GM10266 (cell line): ENCODE results near the gene S100A3.
A peak's percentile ranks its signal among the peaks of the same experiment; 100 is the strongest.
"Not testable (repeated sequence)": the region's sequence is repeated elsewhere in the genome, so short reads cannot be mapped to it uniquely, and the experiment has no call there.

Source experiments
- DNase-seq: peaks from one replicate; pipeline ENCODE4 v3.0.0; 2012; ENCODE audit errors: extremely low spot score
- TF ChIP-seq, protein P1 (sequence below): IDR thresholded peaks from 2 replicates; pipeline ENCODE4 v1.5.1; 2012; ENCODE audit warnings: mild to moderate bottlenecking, low read depth; ENCODE audit not compliant: control insufficient read depth, insufficient read depth; ENCODE audit errors: missing control alignments

Gene S100A3

DNA sequence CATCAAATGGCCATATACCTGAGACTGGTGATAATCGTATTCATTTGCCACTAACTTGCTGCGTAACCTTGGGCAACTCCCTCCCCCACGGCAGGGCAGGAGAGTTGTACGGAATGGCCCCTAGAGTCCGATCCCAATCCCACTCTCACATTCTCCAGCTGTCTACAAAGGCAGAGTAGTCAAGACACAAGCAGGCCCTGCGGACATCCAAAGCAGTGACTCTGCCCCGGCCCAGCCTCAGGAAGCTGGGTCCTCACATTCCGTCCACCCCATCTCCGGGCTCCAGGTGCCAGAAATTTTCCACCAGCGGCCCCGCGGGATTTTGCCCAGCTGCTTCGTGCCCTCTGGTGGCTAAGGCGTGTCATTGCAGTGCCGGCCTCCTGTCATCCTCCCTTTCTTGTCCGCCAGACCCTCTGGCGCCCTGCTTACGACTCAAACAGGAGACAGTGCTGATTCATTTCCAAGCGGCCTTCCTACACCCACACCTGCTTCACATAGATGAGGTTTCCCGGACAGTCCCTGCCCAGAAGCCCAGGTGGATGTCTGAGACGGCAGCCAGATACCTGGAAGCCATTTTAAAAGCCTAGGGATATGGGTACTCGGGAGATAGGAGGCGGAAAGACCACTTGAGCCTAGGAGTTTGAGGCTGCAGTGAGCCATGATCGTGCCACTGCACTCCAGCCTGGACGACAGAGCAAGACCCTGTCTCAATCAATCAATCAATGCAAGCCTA is 19.5 kb upstream of the S100A3 start:
- peak; percentile 86 for DNase-seq
- TF ChIP-seq, protein P1, sequence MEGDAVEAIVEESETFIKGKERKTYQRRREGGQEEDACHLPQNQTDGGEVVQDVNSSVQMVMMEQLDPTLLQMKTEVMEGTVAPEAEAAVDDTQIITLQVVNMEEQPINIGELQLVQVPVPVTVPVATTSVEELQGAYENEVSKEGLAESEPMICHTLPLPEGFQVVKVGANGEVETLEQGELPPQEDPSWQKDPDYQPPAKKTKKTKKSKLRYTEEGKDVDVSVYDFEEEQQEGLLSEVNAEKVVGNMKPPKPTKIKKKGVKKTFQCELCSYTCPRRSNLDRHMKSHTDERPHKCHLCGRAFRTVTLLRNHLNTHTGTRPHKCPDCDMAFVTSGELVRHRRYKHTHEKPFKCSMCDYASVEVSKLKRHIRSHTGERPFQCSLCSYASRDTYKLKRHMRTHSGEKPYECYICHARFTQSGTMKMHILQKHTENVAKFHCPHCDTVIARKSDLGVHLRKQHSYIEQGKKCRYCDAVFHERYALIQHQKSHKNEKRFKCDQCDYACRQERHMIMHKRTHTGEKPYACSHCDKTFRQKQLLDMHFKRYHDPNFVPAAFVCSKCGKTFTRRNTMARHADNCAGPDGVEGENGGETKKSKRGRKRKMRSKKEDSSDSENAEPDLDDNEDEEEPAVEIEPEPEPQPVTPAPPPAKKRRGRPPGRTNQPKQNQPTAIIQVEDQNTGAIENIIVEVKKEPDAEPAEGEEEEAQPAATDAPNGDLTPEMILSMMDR = peak; percentile 97

GRCh38 chr1:153567621-153568366 is 18.7 kb upstream of the S100A3 start:
- DNase-seq = no peak

DNA sequence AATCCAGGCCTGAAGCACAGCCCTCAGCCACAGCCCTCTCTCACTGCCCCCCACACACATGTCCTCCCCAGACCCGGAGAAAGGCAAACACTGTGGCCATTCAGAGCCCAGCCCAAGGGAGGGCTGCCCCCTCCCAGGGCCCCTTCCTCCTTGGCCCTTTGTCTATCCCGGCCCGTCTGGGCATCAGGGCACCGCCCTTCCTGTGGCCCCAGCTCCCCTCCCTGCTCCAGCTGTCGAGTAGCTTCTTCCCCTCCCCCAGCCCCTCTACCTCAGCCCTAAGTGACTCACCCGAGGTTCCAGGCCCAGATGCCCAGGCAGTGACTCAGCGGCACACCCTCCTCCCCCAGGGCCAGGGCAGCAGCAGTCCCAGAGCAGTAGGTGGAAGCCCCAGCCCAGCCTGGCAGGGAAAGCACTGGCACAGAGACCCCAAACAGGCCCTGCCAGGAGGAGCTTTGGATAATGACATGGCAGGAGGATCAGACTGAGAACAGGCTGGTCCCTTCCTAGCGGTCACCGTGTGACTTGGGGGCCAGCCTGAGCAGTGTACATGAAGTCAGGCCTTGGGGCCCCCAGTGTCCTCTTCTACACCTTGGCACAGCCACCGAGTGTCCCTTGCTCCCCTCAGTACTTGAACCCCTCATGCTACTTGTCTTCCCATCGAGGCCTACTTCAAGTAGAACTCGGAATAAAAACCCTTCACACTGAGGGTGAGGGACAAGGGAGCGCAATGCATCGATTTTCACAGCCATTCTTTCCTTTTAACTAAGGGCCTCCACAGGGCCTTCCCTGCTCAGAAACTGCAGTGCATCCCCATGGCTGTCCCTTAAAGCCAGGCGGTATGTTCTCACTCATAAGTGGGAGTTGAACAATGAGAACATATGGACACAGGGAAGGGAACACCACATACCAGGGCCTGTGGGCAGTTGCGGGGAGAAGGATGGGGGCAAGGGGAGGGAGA is 17.6 kb upstream of the S100A3 start:
- DNase-seq = no peak
- TF ChIP-seq, protein P1 = no peak

More at GRCh38 chr1:153567621-153568366, 18.7 kb upstream of the S100A3 start:
- TF ChIP-seq, protein P1 = no peak

DNA sequence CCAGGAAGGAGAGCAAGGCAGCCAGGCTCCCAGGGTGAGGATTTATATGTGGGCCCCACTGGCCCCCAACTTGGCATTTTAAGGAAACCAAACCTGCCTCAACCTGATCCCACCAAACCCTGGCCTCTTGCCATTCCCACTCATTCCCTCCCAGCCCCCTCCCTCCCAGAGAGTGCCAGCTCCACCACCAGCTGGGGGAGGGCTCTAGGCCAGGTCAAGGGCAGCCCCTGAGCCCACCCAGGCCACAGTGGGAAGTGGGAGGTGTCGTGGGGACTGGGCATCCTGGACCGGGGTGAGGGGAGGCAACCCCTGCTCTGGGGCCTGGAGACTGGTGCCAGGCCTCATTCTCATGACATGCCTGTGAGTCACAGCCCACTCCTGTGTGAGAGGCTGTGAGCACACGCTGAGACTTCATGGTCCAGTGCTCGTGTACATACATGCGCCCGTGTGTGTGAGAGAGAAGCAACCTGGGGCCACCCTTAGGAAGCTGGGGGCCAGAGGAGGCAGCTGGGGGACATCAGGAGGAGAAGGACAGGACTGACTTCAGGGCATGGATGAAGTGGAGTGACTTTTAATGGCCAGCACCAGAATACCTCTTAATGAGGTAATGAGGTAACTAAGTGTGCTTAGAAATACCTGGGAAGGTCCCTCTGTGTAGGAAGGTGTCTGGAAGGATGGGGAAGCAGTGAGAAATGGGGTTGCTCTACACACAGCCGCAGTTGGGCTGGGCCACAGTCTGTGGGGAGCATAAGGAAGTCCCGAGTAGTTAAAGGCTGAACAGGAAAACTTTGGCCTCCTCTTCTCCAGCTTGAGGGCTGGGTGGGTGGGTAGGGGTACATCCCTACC is 16.7 kb upstream of the S100A3 start, which contains the start of gene S100A2:
Gene S100A2, minus strand, starts transcription at position 316 of the 846 bp plus-strand sequence. CDS start 1,967 bp downstream, outside the sequence.
- peak; percentile 49 for DNase-seq
- TF ChIP-seq, protein P1 = no peak

GRCh38 chr1:153563991-153564390 is 14.9 kb upstream of the S100A3 start:
- TF ChIP-seq, protein P1 = no peak
- DNase-seq = no peak

- no peak for DNase-seq
- TF ChIP-seq, protein P1 = no peak
Measured at GRCh38 chr1:153563483-153563901, 14.4 kb upstream of the S100A3 start.

DNA sequence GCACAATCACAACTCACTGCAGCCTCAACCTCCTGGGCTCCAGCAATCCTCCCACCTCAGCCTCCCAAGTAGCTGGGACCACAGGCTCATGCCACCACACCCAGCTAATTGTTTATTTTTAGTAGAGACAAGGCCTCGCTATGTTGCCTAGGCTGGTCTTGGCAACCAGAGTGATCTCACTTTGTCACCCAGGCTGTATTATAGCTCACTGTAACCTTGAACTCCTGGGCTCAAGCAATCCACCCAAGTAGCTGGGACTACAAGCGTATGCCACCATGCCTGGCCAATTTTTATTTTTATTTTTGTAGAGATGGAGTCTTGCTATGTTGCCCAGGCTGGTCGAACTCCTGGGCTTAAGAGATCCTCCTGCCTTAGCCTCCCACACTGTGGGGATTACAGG is 13.0 kb upstream of the S100A3 start:
- not testable (repeated sequence) for DNase-seq
